Neutrophil (primary cell): ENCODE results near the gene VWA3A.

Experiments
- H3K27ac ChIP-seq: fragments of 200-600 bp; sonication (generic); 2 replicates; pipeline ENCODE4 v1.5.1; 2016; ENCODE audit warnings: mild to moderate bottlenecking, moderate library complexity
- H3K27me3 ChIP-seq: fragments of 200-600 bp; sonication (generic); 2 replicates; pipeline ENCODE4 v1.6.0; 2016; ENCODE audit warnings: mild to moderate bottlenecking
- H3K36me3 ChIP-seq: fragments of 200-600 bp; sonication (generic); 2 replicates; pipeline ENCODE4 v1.5.1; 2017
- H3K4me1 ChIP-seq, 2 experiments: fragments of 200-600 bp in 1 of 2; sonication (generic) in 1 of 2; 1 replicate in 1 of 2; 2 replicates in 1 of 2; pipeline versions ENCODE4 v1.5.1 to v1.6.1; 2013 to 2016; ENCODE audit warnings: low read depth in 1 of 2, low read length in 1 of 2, mild to moderate bottlenecking in 1 of 2, moderate library complexity in 1 of 2; ENCODE audit not compliant: control insufficient read depth in 1 of 2, insufficient read depth in 1 of 2
- H3K4me3 ChIP-seq, 2 experiments: fragments of 200-600 bp in 1 of 2; sonication (generic) in 1 of 2; 1 replicate in 1 of 2; 2 replicates in 1 of 2; pipeline ENCODE4 v1.5.1; 2013 to 2016; ENCODE audit warnings: low read depth in 1 of 2, low read length in 1 of 2, mild to moderate bottlenecking in 1 of 2, moderate library complexity in 1 of 2
- H3K9me3 ChIP-seq: fragments of 200-600 bp; sonication (generic); 2 replicates; pipeline ENCODE4 v1.5.1; 2016
- TF ChIP-seq, protein P1 (sequence below): fragments of 200-600 bp; sonication (generic); IDR thresholded peaks from 2 replicates; pipeline ENCODE4 v1.5.1; 2016; ENCODE audit warnings: antibody characterized with exemption

VWA3A gene

GRCh38 chr16:22206013-22206841 lies 113.9 kb downstream of the VWA3A start, which contains the start of gene EEF2K:
TSS of gene EEF2K (plus strand) at chr16:22206278. CDS start at chr16:22225730, 19,452 bp downstream.
- Histone ChIP-seq H3K4me3 (peak within 1 kb of the TSS; percentile 70 to 81), H3K4me1 (peaks cover 15 to 18% of the 10 kb centered on the region in 2 experiments), H3K9me3 (no peaks in the 10 kb centered on the region), H3K36me3 (no peaks in the 10 kb centered on the region), H3K27ac (peak within 1 kb of the TSS; percentile 60), H3K27me3 (no peaks in the 10 kb centered on the region)
- TF ChIP-seq, protein P1, sequence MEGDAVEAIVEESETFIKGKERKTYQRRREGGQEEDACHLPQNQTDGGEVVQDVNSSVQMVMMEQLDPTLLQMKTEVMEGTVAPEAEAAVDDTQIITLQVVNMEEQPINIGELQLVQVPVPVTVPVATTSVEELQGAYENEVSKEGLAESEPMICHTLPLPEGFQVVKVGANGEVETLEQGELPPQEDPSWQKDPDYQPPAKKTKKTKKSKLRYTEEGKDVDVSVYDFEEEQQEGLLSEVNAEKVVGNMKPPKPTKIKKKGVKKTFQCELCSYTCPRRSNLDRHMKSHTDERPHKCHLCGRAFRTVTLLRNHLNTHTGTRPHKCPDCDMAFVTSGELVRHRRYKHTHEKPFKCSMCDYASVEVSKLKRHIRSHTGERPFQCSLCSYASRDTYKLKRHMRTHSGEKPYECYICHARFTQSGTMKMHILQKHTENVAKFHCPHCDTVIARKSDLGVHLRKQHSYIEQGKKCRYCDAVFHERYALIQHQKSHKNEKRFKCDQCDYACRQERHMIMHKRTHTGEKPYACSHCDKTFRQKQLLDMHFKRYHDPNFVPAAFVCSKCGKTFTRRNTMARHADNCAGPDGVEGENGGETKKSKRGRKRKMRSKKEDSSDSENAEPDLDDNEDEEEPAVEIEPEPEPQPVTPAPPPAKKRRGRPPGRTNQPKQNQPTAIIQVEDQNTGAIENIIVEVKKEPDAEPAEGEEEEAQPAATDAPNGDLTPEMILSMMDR = peak; percentile 88
